ENCODE data around the gene EPDR1.

Gene EPDR1

DNA sequence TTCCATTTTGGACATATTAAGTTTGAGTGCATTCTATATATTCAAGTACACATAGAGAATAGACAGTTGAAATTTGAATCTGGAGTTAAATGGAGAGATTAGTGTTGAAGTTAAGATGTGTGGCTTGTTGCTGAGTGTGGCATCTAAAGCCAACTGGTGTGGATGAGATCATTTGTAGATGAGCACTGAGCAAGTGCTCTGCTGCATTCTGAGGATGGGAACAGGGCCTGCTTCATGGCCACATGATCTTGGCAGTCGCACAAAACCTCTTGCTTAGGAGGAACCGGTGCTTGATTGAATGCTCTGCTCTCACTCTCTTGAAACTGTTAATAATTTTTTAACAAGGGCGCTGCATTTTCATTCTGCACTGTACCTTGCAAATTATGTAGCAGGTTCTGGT is 62.0 kb downstream of the EPDR1 start:
- no peak overlapping the region for H3K4me3 ChIP-seq (ENCODE audit: low read depth, low read length)
- DNase-seq (ENCODE audit: low read depth, low spot score) = peak; percentile 48
- TF ChIP-seq, protein P1, sequence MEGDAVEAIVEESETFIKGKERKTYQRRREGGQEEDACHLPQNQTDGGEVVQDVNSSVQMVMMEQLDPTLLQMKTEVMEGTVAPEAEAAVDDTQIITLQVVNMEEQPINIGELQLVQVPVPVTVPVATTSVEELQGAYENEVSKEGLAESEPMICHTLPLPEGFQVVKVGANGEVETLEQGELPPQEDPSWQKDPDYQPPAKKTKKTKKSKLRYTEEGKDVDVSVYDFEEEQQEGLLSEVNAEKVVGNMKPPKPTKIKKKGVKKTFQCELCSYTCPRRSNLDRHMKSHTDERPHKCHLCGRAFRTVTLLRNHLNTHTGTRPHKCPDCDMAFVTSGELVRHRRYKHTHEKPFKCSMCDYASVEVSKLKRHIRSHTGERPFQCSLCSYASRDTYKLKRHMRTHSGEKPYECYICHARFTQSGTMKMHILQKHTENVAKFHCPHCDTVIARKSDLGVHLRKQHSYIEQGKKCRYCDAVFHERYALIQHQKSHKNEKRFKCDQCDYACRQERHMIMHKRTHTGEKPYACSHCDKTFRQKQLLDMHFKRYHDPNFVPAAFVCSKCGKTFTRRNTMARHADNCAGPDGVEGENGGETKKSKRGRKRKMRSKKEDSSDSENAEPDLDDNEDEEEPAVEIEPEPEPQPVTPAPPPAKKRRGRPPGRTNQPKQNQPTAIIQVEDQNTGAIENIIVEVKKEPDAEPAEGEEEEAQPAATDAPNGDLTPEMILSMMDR (IDR thresholded peaks at IDR 0.05; ENCODE audit: low read depth, low read length) = no peak
- in situ Hi-C loops (cut with HindIII; ENCODE audit: low sequenced_read_pairs) = no loop called here

DNA sequence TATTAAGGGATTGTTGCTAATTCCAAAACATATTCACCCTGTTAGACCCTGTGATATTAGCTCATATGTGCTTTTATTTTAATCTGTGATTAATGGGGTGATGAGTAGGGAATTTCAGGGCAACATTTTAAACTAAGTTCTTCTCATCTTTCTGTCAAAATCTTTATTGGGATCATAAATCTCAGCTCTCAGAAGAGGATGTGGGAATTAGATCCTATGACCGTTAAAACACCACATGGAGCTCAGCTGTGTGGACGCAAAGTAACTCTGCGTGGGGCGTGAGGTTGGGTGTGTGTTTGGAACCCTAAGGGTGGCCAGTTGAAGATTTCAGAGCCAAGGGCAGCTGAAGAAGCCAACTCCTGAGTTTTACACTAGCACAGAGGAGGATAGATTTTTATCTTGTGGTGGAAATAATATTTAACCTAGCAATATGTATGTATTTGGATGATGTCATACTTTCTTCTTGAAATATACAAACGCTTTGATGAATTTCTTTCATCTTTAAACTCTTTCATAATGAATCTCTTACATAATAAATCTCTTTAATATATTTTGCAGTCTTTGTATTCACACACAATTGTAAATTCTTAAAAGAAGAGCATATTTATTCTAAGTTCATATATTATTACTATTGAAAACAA is 64.4 kb downstream of the EPDR1 start:
- in situ Hi-C loops (cut with HindIII; ENCODE audit: low sequenced_read_pairs) = no loop called here
- TF ChIP-seq, protein P1 (IDR thresholded peaks at IDR 0.05; ENCODE audit: low read depth, low read length) = no peak
- DNase-seq (ENCODE audit: low read depth, low spot score) = no peak
- no peak overlapping the region for H3K4me3 ChIP-seq (ENCODE audit: low read depth, low read length)

DNA sequence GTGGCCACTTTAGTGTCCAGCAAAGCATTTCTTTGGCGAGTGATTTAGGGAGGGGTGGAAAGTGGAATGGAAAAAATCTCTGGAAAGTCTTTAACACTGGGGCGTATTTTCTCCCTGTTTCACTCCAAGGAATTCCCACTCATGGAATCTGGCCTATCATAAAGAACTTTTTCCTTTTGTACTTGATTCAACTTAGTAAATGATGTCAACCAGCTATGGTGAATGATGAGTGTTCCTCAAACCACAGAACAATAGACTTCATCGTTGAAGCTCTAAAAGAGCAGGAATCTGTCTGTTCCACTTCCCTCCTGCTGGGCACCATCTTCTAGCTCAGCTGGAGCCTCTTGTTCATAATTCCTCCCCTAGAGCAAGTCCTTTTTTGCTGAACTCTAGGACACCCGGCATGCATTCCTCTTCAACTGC is 66.5 kb downstream of the EPDR1 start:
- peak; percentile 93 for DNase-seq (ENCODE audit: low read depth, low spot score)
- in situ Hi-C loops (cut with HindIII; ENCODE audit: low sequenced_read_pairs) = no loop called here
- no peak overlapping the region for H3K4me3 ChIP-seq (ENCODE audit: low read depth, low read length)
- TF ChIP-seq, protein P1 (IDR thresholded peaks at IDR 0.05; ENCODE audit: low read depth, low read length) = no peak

DNA sequence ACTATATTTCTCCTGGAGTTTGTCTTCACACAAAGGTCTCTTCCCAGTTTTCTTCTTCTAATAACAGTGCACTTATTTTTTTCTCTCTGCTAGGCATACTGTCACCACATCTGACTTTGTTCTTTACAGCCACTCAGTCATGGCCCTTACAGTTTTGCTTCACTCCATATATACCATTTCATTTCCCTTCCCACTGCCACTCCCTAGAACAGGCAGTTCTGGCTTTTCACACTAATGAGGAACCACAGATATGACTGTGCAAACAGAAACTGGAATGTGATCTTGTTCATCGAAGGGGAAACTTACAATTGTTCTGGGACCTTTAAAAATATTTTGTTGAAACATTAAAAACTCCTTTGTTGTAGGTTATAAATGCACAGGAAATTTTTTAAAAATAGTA is 67.3 kb downstream of the EPDR1 start:
- H3K4me3 ChIP-seq (ENCODE audit: low read depth, low read length) = no peak overlapping the region
- in situ Hi-C loops (cut with HindIII; ENCODE audit: low sequenced_read_pairs) = no loop called here
- DNase-seq (ENCODE audit: low read depth, low spot score) = peak; percentile 82
- TF ChIP-seq, protein P1 (IDR thresholded peaks at IDR 0.05; ENCODE audit: low read depth, low read length) = no peak

DNA sequence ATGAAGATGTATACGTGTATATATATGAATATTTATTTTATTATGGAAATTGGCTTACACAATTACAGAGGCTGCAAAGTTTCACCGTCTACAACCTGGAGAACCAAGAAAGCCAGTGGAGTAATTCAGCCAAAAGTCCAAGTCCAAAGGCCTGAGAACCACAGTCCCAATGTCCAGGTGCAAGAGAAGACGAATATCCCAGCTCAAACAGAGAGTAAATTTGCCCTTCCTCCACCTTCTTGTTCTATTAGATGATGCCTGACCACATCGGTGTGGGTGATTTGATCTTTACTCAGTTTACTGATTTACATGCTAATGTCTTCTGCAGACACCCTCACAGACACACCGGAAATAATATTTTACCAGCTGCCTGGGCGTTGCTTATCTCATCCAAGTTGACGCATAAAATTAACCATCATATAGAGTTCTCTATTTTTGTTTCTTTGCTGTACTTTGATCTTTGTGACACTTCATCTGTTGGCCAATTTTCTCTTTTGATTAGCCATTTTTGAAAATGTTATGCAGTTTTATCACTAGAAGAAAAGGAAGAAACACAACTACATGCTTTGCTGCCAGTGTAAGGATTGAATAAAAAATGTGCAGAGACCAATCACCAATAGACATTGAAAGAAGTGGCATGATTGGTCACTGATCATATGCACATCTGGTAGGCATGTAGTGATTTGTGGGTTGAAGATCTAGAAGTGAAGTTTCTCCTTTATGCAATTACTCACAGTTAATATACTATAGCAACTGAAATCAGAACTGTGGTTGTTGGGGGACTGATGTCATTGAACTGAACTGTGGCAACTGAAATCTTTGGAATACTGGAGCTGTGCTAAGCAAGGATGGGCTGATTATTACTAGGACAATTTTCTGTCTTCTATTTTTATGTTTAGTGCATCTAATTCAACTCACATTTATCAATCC is 68.5 kb downstream of the EPDR1 start:
- in situ Hi-C loops (cut with HindIII; ENCODE audit: low sequenced_read_pairs) = no loop called here
- H3K4me3 ChIP-seq (ENCODE audit: low read depth, low read length) = no peak overlapping the region
- TF ChIP-seq, protein P1 (IDR thresholded peaks at IDR 0.05; ENCODE audit: low read depth, low read length) = no peak
- peak; percentile 13 for DNase-seq (ENCODE audit: low read depth, low spot score)

DNA sequence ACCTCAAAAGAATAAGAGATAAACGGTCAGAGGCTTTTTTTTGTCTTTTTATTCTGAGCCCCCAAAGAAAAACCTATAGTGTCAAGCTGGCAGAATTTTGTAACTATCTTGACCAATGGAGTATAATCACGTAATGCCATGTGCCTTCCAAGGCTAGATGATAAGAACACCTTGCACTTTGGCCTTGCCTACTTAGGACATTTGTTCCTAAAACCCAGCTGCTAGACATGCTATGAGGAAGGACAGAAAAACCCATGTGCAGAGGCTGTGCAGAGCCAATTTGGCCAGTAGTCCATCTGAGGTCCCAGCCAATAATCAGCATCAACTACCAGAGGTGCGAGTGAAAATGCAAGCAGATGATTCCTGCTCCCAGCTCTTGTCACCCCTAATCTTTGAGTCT is 69.9 kb downstream of the EPDR1 start:
- in situ Hi-C loops (cut with HindIII; ENCODE audit: low sequenced_read_pairs) = no loop called here

More for the DNA sequence above, 69.9 kb downstream of the EPDR1 start:
- no peak for DNase-seq (ENCODE audit: low read depth, low spot score)
- no peak overlapping the region for H3K4me3 ChIP-seq (ENCODE audit: low read depth, low read length)
- TF ChIP-seq, protein P1 (IDR thresholded peaks at IDR 0.05; ENCODE audit: low read depth, low read length) = no peak
